ACHN (cell line): Measurements from ENCODE around the gene CDSN.
A peak's percentile ranks its signal among the peaks of the same experiment; 100 is the strongest.

Experiments
- DNase-seq: peaks from one replicate; pipeline ENCODE4 v3.0.0-alpha.2; 2015
- in situ Hi-C: cut with HindIII; loops from 2 replicates; pipeline ENCODE4 v1.10.0; 2017; ENCODE audit warnings: low sequenced_read_pairs, low pct_ligation_motif_present, low pct_unique_long_range_greater_than_20kb

CDSN gene

DNA sequence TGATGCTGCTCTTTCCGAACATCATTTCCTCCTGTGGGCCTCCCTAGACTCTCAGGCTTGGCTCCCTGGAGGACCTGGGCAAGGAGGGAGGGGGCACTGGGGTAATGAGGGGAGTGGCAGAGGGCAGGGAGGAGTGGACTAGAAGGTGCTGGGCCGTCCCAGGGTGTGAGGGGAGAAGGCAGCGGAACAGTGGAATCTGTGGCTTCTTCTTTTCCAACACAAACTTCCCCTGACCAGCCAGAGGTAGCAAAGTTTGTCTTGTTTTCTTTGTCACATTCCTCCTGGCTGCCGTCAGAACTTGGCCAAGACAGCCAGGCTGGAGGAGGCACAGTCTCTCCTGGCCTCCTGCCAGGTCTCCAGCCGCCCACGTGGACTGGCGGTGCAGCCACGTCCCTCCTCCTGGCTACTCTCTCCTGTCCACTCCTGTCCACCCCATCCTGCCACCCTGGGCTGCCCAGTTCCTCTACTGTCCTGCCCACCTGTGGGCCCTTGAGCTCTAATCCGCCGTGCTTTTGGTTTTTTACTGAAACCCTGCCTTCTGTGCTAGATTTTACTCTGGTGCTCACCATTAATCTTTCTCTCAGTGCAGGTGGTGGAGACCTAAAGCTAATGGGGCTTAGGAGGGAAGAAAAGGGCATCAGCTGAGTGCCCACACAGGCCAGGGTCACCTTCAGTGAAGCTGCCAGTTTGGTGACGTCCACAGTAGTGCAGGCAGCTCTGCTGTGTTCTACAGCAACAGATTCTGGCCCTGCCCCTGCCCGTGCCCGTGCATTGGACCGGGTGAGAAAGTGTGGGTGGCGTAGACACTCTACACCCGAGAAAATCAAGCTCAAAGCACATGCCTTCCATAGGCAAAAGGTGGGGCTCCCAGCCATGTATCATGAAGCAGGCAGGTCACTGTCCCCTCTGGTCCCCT is 2.8 kb upstream of the CDSN start:
- in situ Hi-C loops = no loop called here
- no peak for DNase-seq

DNA sequence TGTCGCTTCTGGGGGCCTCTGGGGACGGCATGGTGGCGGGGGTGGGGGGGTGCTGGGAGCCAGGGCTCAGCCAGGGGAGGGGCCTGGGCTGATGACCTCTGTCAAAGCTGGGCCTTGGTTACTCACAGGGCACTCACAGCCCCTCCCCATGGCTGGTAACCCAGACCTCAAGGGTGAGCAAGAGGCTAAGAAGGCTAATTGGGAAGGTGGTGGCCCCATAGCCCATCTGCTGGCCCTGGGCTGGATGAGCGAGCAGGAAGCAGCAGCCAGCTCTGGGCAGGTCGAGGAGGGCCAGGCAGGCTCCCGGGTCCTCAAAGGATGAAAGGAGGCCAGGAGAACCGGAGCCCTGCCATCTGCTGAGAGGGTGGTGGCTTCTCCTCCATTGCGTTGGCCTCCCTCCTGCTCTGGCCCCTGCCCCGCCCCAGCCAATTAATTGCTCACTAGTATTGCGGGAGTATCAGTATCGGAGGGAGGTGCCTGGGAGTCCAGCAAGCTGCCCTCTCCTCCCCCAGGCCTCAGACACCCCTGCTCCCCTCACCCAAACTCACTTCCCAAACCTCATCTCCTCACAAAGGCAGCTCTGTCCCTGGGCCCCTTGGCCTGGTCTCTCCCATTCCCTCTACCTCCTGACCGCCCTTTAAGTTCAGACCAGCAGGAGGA is 1.0 kb upstream of the CDSN start:
- DNase-seq = no peak
- in situ Hi-C loops = no loop called here

DNA sequence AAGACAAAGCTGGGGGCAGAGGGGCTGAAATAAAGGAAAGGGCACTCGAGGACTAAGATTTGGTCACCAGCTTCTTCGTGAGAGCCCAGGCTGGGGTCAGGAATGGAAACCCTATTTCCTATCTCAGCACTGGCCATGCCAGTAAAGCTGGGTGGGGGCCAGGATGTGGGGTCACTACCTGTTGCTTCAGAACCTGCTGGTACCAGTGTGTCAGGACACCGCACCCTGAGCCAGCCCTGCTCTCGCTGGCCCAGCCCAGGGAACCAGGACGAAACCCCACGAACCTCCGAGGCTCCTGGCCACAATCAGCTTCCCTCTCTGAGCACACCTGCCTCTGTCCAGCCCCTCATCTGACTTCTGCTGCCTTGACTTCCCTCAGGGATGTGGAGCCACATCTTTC is 2.1 kb downstream of the CDSN start:
- in situ Hi-C loops = no loop called here
- DNase-seq = no peak

DNA sequence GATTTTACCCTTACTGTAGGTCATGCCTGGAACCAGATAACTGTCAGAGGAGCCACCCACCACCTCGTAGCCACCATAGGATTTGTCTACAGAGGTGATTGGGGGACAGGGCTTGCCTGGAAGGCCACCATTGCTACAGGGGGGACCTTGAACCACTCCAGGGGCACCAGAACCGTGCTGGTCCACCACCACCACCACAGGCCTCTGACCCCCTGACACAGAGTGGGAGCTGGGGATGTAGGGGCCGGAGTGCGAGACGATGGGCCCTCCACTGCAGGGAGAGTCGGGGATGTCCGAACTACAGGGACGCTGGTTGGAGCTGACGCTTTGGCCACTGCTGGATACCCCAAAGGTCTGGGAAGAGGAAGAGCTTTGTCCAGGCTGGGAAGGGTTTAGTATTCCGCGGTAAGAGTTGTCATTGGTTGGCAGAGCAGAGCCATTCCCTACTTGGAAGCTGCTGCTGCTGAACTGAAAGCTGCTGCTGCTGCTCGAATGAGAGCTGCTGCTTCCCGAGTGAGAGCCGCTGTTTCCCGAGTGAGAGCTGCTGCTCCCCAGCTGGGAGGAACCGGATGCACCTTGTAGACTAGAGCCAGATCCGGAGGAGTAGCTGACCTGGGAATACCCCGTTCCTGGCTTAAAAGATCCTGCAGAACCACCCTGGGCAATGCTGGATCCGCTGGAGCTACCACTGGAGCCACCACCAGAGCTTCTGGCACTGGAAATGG is 3.4 kb downstream of the CDSN start:
- DNase-seq = no peak
- in situ Hi-C loops = no loop called here

DNA sequence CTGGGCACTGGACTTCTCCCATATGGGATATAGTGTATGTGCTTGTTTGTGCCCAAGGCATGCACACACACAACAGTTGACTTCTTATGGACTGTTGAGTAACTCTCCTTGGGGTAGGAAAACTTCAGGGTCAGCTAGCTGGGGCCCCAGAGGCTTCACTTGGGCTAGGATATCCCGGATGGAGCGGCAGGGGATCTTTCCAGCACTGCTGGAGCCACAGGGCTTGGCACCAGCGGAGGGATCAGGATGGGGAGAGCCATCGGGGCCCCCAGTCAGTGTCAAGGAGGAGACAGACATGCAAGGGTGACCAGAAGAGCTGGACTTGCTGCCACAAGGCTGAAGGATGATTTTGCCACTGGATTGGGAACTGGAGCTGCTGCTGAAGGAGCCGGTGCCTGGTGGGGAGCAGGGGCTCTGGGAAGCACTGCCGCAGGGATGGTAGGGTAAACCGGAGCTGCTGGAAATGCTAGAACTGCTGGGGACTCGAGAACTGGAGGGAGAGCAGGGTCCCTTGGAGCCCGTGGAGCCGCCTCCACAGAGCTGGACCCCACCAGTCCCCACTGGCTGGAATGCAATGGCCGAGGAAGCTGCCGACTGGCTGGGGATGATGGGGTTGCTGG is 4.2 kb downstream of the CDSN start:
- DNase-seq = no peak
- in situ Hi-C loops = no loop called here

DNA sequence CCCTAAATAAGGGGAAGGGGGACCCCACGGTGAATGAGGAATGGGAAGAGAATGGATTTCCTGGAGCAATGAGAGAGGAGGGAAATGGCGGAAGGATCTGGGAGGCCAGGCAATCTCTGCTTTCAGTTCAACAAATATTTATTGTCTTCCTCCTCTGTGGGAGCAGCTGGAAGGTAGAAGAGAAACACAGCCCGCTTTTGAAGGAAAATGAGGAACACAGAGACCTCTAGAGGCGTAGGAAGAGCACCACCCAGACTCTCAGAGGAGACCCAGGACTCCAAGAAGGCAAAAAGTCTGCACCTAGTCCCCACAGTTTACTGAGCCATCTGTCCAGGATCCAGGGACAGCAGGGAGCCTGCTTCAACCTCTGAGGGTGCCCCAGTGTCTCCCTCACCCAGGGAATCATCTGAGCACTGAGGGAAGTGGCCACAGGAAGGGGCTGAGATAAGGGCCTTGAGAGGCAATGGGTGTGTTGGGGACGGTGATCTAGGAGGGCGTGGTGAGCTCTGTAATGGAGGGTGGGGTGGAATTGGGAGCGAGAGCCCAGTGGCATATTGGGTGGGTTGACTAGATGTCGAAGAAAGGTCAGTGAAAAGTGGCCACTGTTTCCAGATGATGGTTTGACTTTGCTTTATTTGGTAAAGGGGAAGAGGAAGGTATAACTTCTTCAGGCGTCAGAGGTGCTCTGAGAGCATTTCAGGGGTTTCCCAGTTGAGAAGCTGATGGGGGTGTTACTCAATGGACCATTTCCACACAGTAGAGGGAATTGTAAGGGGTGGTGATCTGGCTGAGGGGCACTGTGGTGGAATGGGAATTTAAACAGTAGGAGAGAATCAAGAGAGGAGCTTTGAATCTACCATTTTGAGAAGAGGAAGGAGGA is 5.0 kb downstream of the CDSN start:
- DNase-seq = peak; percentile 83
- in situ Hi-C loops = no loop called here

DNA sequence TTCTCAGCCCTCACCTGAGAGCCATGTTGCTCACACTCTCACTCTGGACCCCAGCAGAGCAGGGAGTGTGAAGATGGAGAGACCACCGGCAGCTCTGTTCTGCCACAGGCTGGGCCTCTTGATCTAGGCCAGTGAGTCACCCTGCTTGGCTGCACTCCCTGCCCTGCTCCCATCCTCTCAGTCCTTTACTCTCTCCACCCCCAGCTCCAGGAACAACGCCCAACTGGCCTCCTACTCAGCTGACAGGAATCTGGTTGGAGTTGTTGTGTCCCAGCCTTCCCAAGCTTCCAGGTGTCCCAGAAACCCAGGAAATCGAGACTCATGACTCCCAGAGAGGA is 5.7 kb downstream of the CDSN start, which contains the start of gene PSORS1C1:
PSORS1C1 (plus strand) TSS at position 260 of the 338 bp plus-strand sequence. CDS start 14,833 bp downstream, outside the sequence.
- in situ Hi-C loops = no loop called here
- peak; percentile 91 for DNase-seq

DNA sequence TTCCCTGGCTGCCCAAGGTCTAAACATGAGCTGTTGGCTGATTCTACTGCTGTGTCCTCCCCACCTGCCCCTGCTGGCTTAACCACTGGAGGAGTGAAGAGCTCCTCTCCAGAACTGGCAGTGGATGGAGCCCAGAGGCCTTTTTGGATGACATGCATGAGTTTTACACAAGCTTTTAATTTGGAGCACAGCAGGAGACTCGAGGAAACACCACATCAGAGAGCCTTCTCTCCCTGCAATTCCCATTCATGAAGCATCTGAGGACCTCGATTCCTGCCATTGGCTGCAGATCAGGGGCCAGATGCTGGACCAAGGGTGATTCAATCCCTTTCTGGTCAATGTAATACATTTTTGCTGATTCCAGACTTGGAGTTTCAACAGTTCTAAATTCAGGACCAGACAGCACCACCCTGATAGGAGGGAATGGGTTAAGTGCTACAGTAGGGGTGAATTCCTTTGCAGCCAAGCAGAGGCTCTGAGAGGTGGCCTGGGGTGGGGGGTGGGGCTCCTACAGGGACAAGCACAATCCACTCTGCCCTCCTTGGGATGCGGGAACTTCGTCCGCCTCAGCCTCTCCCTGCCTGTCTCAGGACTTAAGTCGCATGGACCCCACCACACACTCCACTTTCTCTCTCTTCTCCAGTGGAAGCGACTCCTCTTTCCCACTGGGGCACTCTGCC is 6.2 kb downstream of the CDSN start:
- in situ Hi-C loops = no loop called here
- DNase-seq = no peak

DNA sequence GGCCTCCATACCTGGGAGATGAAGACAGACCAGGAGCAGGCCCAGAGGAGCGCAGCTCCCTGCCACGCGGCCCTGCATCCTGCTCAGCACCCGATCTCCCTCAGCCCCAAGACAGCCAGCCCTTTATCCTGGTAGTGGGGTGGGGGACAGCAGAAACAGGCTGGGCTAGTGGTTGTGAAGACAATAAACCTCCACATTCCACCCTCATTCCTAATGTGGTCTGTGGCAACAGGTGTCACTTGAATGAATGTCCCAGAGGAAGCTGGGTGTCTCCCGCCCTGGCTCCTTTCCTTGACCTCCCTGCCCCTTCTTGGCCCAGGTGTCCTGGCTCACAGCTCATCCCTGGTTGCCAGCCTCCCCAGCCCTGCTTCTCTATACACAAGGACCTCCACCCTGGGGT is 7.8 kb downstream of the CDSN start, which contains the start of gene C6orf15:
C6orf15 (minus strand) TSS at position 98 of the 400 bp plus-strand sequence; CDS start at position 78, 20 bp downstream.
- DNase-seq = no peak

DNA sequence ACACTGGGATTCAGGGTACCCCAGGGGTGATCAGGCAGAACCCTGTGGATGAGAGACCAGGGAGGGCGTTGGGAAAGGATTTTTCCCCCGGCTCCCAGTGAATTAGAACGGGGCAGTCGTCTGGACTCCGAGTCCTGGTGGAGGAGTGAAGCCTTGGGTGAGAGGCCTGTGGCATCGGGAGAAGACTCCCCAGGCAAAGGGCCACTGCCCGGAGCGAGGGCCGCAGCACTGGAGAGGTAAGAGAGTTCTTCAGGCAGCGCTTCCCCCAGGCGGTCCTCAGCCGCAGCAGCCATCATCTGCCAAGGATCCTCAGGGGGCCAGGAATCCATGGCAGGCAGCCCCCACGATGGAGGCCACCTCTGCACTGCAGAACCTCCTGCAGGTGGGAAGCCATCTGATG is 8.5 kb downstream of the CDSN start:
- no peak for DNase-seq
- in situ Hi-C loops = no loop called here

More for the DNA sequence above, 7.8 kb downstream of the CDSN start, which contains the start of gene C6orf15:
- in situ Hi-C loops = no loop called here

DNA sequence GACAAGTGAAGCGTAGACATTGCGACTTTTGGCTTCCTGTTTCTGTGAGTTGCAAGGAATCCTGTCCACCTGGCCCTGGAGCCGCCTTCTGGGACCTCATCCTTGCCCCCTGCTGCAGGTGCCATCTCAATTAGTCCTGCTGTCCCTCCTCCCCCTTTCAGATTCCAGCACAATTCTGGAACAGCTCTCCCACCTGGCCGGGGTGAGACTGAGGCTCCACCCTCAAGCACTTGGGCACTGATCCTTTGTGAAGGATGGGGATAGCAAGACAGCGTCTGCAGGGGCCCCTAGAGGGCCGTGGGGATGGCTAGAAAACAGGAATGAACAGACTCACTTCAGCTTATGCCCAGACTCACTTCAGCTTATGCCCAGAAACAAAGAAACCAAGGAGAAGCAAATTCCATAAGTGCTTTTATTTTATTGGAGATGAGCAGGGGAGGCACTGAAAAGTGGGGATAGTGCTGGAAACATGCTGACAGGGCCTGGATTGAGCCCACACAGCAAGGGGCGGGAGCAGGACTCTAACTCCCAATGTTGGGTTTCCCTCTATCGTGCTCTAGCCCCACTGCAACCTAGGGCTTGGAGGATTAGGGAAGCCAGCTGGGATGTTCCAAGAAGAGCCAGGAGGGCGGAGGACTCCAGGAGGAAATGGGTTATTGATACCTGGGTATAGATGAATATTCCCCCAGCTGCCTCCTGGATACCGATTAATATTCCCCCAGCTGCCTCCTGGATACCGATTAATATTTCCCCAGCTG is 9.2 kb downstream of the CDSN start:
- DNase-seq = no peak
- in situ Hi-C loops = no loop called here

DNA sequence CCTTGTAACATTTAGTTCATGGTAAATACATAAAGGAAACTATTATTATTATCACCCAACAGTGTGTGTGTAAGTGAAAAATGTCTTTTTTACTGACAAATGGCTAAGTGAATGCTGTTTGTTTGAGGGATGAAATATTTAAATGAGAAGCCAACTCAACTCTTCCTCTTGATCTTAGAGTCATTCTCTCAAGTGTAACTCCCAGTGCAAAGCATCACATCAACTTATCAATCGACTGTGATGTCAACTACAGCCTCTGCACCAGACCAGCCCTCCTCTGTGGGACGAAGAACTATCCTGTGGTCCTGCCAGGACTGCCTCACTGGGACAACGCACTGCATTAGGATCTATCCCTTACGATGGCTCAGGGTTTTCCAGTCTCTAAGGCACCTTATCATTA is 13.2 kb downstream of the CDSN start:
- in situ Hi-C loops = no loop called here
- no peak for DNase-seq

DNA sequence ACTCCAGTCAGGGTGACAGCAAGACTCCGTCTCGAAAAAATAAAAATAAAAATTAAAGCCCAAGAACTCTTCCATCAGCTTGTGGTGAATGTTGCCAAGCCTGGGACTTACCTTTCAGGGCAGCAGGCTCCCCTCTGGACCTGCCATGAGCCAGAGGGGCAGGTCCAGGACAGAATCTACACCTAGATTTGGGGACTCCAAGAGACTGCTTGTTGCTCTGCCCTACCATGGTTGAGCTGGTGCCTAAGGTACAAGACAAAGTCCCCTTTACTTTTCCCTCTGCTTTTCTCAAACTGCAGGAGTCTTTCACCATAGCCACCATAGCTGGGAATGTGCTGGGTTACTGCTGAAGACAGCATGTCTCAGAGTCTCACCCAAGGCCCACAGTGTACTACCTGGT is 17.1 kb downstream of the CDSN start:
- in situ Hi-C loops = no loop called here
- no peak for DNase-seq

DNA sequence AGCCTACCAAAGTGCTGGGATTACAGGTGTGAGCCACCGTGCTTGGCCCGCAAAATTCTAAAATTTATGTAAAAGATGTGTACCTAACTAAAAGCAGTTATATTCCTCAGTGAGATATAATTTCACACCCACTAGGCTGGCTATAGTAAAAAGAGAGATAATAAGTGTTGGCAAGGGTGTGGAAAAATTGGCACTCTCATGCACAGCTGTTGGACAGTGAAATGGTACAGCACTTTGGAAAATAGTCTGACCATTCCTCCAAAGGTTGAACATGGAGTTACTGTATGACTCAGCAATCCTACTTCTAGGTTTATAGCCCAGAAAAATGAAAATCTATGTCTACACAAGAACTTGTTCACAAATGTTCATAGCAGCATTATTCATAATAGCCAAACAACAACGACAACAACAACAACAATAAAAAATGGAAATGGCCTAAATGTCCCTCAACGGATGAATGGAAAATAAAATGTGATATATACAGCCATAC is 21.8 kb downstream of the CDSN start:
- in situ Hi-C loops = no loop called here
- DNase-seq = no peak

DNA sequence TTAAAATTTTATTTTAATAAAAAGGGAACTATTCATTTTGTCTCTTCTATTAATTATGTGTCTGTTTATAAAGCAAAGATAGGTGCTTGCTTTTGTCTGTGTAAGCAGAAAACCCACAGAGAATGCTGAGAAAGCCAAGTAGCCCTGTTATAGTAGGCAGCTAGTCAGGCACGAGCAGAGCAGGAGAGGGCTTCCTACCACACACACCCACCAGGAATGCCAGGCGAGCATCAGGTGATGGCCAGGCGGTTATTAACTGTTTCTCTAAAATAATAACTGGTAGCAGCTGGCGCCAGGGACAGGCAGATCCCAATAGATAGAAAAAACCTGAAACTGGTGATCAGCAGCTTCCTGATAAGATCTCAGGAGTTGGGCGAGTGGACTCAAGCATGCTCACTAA is 23.6 kb downstream of the CDSN start:
- in situ Hi-C loops = no loop called here
- no peak for DNase-seq

DNA sequence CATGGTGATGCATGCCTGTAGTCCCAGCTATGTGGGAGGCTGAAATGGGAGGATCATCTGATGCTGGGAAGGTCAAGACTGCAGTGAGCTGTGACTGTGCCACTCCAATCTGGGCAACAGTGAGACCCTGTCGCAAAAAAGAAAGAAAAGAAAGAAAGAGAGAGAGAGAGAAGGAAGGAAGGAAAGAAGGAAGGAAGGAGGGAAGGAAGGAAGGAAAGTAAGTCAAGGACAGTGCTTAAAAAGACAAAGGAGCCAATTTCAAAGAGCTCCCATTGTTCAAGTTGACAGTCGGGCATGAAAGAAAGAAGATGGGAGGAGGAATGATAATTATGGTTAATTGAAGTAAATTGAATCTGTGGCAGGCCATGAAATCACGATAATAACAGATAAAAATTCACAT is 24.0 kb downstream of the CDSN start:
- in situ Hi-C loops = no loop called here
- no peak for DNase-seq
